Lower leg skin (tissue), 4 donors: ENCODE results near the gene MCUB. TPM values are rescaled to one million over a fixed set of nuclear protein-coding genes. Genes with fewer than 3 reads are reported as not detected.

ENCODE experiments used
- DNase-seq, 2 donors: peaks; one replicate each; pipeline ENCODE4 v3.0.0-alpha.2; 2019; ENCODE audit warnings: low spot score in 2 of 2
- H3K4me3 ChIP-seq: fragments of 200-600 bp; sonication (generic); 2 replicates; pipeline ENCODE4 v1.5.1; 2017; ENCODE audit warnings: mild to moderate bottlenecking, low read depth; ENCODE audit not compliant: poor library complexity, severe bottlenecking
- CTCF ChIP-seq, 3 donors: fragments of 450-650 bp; IDR thresholded peaks; one replicate each; pipeline ENCODE4 v1.5.1; 2016; ENCODE audit warnings: antibody characterized with exemption in 3 of 3, mild to moderate bottlenecking in 3 of 3, moderate library complexity in 2 of 3
- POLR2A ChIP-seq, 2 donors: fragments of 450-650 bp; IDR thresholded peaks; one replicate each; pipeline ENCODE4 v1.6.1; 2016 to 2017; ENCODE audit warnings: antibody characterized with exemption in 2 of 2, mild to moderate bottlenecking in 1 of 2, moderate library complexity in 1 of 2
- WGBS, 2 donors: methylation state at CpG; one replicate each; pipeline ENCODE4 v1.1.5; 2018; 5-methylcytosine and 5-hydroxymethylcytosine counted together
- intact Hi-C: fragments of 100-400 bp; cut with DNase I; formaldehyde crosslinking; loops from one replicate; pipeline ENCODE4 v1.15.0; 2023; ENCODE audit warnings: low total_unique reads
- total RNA-seq, 4 donors: library from RNA; depleted of rRNA; stranded (reverse); fragments of >200 nt; gene quantifications; one replicate each; pipeline ENCODE4 v1.1.0, GENCODE V29; 2016

MCUB gene
- total RNA-seq, 4 donors from 2014 or later, result 11.8 to 84.9 (median 45.9) TPM

- TF ChIP-seq CTCF (IDR thresholded peaks at IDR 0.05), result no peak
- no peak for TF ChIP-seq POLR2A (IDR thresholded peaks at IDR 0.05)
- H3K4me3 ChIP-seq, result no peak overlapping the region
- DNase-seq, result no peak
- WGBS, 2 donors, result 92 to 100% methylated on average over 1 of the region's 1 CpG
- intact Hi-C loops, result no loop called here
Observed at GRCh38 chr4:109698656-109699055, 138.6 kb downstream of the MCUB start.

GRCh38 chr4:109699553-109700225, 139.6 kb downstream of the MCUB start:
- H3K4me3 ChIP-seq, result no peak overlapping the region
- DNase-seq, result no peak
- 56 to 63% methylated on average over 8 of the region's 8 CpGs for WGBS, 2 donors
- intact Hi-C loops, result no loop called here
- TF ChIP-seq POLR2A (IDR thresholded peaks at IDR 0.05), result no peak
- TF ChIP-seq CTCF (IDR thresholded peaks at IDR 0.05), result no peak

- TF ChIP-seq POLR2A (IDR thresholded peaks at IDR 0.05), result no peak
- no peak for TF ChIP-seq CTCF (IDR thresholded peaks at IDR 0.05)
- intact Hi-C loops, result no loop called here
- peak overlapping the region; percentile 57 for H3K4me3 ChIP-seq
- WGBS, 2 donors, result 41 to 43% methylated on average over 21 of the region's 21 CpGs
- DNase-seq, result no peak
Observed at GRCh38 chr4:109701566-109702410, 141.7 kb downstream of the MCUB start.

GRCh38 chr4:109702950-109703663, 143.1 kb downstream of the MCUB start, which contains the start of gene CASP6:
TSS of gene CASP6 (minus strand) at chr4:109703445. CDS start at chr4:109703395, 50 bp downstream.
- peak; percentile 73 to 97 for DNase-seq
- no peak for TF ChIP-seq CTCF (IDR thresholded peaks at IDR 0.05)
- no peak for TF ChIP-seq POLR2A (IDR thresholded peaks at IDR 0.05)
- peak within 1 kb of the TSS; percentile 57 for H3K4me3 ChIP-seq
- intact Hi-C loops, result no loop called here
- 0% methylated on average over 50 to 57 of the region's 72 CpGs for WGBS, 2 donors

- WGBS, 2 donors, result 4 to 5% methylated on average over 9 to 11 of the region's 11 CpGs
- no peak for DNase-seq
- peak overlapping the region; percentile 57 for H3K4me3 ChIP-seq
- no peak for TF ChIP-seq POLR2A (IDR thresholded peaks at IDR 0.05)
- no peak for TF ChIP-seq CTCF (IDR thresholded peaks at IDR 0.05)
- intact Hi-C loops, result no loop called here
Observed at GRCh38 chr4:109703664-109704361, 143.8 kb downstream of the MCUB start.
